IPS DF 6.9 (cell line): ENCODE results near the gene ZNF385B.

Experiments
- DNase-seq: peaks from one replicate; pipeline ENCODE4 v3.0.0-alpha.2; 2013; ENCODE audit warnings: low read depth, low spot score
- H3K27ac ChIP-seq: one replicate; pipeline ENCODE4 v1.5.1; 2013; ENCODE audit warnings: low read length, control low read depth
- H3K27me3 ChIP-seq: 2 replicates; pipeline ENCODE4 v1.6.1; 2013; ENCODE audit warnings: mild to moderate bottlenecking, low read length; ENCODE audit not compliant: control insufficient read depth, insufficient read depth
- H3K36me3 ChIP-seq: 2 replicates; pipeline ENCODE4 v1.6.1; 2013; ENCODE audit warnings: low read length; ENCODE audit not compliant: control insufficient read depth, insufficient read depth
- H3K4me1 ChIP-seq: 2 replicates; pipeline ENCODE4 v1.6.1; 2013; ENCODE audit warnings: low read length; ENCODE audit not compliant: control insufficient read depth, insufficient read depth
- H3K4me3 ChIP-seq: 2 replicates; pipeline ENCODE4 v1.5.1; 2013; ENCODE audit warnings: mild to moderate bottlenecking, low read length
- H3K9me3 ChIP-seq: 2 replicates; pipeline ENCODE4 v1.6.1; 2013; ENCODE audit warnings: low read length, inconsistent platforms; ENCODE audit not compliant: control insufficient read depth, insufficient read depth
- WGBS: extraction: QIAGEN DNeasy Blood & Tissue Kit; methylation state at CpG from one replicate; pipeline ENCODE4 v1.1.7; 2013; ENCODE audit warnings: mixed read lengths, missing lambda C conversion rate; ENCODE audit not compliant: insufficient read length, insufficient coverage; 5-methylcytosine and 5-hydroxymethylcytosine counted together

Gene ZNF385B

DNA sequence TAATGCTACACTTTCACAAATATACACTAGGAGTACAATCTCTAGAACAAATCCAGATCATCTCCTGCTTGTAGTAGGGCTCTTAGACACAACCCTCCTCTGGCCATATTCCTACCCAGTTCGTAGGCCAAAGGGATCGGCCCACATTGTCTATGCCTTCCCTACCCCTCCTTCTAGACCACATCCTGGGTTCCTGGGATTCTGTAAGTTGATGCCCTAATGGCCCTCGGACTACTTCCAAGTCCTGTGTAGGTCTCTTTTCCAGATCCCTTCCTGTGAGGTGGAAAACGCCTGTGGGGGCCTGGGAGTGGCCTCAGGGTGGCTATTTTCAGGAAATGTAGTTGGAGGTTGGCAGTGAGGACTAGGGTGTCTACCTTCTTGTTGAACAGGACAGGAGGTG is 289.7 kb downstream of the ZNF385B start:
- no peak overlapping the region for H3K4me3 ChIP-seq
- H3K27me3 ChIP-seq, result no peaks in the 10 kb centered on the region
- WGBS, result no CpG with 5 or more reads among the region's 4 CpGs
- DNase-seq, result no peak
- no peaks in the 10 kb centered on the region for H3K4me1 ChIP-seq
- no peak overlapping the region for H3K27ac ChIP-seq
- H3K36me3 ChIP-seq, result no peaks in the 10 kb centered on the region
- H3K9me3 ChIP-seq, result no peaks in the 10 kb centered on the region; the same call in 1 of the 2 replicates

GRCh38 chr2:179571252-179571651 is 290.2 kb downstream of the ZNF385B start:
- WGBS, result no CpG with 5 or more reads among the region's 1 CpG

DNA sequence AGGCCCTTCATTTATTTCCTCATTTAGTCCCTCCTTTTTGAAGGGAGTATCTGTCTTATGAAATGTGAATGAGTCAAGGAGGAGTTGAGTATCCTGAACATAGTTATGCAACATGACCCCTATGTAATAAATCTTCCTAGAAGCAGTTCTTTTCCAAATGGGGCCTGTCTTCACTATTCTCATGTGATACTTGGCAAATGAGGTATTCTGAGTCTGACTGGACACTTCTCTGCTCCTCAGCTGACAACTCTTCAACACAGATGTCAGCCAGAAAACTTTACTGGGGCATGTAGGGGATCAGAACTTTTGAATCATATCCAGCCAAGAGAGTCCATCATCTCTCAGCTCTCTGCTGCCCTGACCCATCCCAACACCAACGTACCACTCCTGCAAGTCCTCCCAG is 291.6 kb downstream of the ZNF385B start:
- no CpG with 5 or more reads among the region's 1 CpG for WGBS
- no peaks in the 10 kb centered on the region for H3K36me3 ChIP-seq
- H3K9me3 ChIP-seq, result no peaks in the 10 kb centered on the region
- DNase-seq, result no peak
- no peak overlapping the region for H3K27ac ChIP-seq
- H3K27me3 ChIP-seq, result no peaks in the 10 kb centered on the region
- H3K4me1 ChIP-seq, result no peaks in the 10 kb centered on the region
- no peak overlapping the region for H3K4me3 ChIP-seq

More at GRCh38 chr2:179571252-179571651, 290.2 kb downstream of the ZNF385B start:
- Histone ChIP-seq H3K4me3 (no peak overlapping the region), H3K27me3 (no peaks in the 10 kb centered on the region), H3K9me3 (no peaks in the 10 kb centered on the region), H3K36me3 (no peaks in the 10 kb centered on the region), H3K4me1 (no peaks in the 10 kb centered on the region), H3K27ac (no peak overlapping the region)
- no peak for DNase-seq

- Histone ChIP-seq H3K9me3 (no peaks in the 10 kb centered on the region), H3K27ac (no peak overlapping the region), H3K4me1 (no peaks in the 10 kb centered on the region), H3K36me3 (no peaks in the 10 kb centered on the region), H3K4me3 (no peak overlapping the region), H3K27me3 (no peaks in the 10 kb centered on the region)
- WGBS, result no CpG with 5 or more reads among the region's 2 CpGs
- DNase-seq, result no peak
Measured at GRCh38 chr2:179565807-179566206, 295.6 kb downstream of the ZNF385B start.

DNA sequence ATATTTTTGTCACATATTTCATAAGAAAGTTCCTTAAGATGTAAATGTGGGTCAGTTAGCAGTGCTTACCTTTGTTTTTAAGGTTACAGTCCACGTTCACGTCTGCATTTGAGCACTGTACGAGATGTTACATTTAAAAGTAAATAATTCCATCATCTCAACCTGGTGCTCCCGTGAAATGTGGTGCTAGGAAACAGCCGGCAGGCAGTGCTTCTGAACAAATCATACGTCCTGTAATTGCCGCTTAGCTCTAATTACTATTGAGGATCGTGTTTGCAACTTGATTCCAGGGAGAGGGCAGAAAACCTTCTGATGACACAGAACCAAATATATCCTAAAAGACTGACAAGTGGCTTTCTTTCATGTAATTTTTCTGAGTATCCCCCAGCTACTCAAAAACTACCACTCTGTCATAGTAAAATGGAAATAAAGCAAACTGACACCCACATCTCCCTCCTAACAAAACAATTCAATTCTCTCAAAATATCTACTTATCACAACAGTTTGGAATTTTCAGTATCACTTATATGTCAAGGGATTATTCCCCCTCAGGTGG is 299.0 kb downstream of the ZNF385B start:
- Histone ChIP-seq H3K36me3 (no peaks in the 10 kb centered on the region), H3K9me3 (no peaks in the 10 kb centered on the region), H3K27me3 (no peaks in the 10 kb centered on the region), H3K27ac (no peak overlapping the region), H3K4me1 (no peaks in the 10 kb centered on the region), H3K4me3 (no peak overlapping the region)
- WGBS, result no CpG with 5 or more reads among the region's 8 CpGs
- no peak for DNase-seq

DNA sequence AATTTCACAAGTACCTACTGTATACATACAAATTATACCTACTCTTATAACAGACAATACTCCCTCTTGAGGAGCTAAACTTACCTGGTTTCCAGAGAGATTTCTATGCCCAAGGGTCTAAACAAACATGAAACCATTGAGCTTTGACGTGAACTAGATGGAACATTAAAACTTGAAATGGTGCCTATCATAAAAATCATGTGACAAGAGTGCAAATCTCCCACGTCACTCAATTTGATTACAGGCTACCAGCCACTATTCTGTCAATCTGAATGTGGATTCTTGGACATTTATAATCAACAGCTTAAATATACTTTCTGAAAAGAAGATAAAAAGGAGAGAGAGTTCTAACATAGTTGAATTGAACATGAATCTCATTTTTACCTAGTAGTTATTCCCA is 299.7 kb downstream of the ZNF385B start:
- DNase-seq, result no peak
- Histone ChIP-seq H3K27me3 (no peaks in the 10 kb centered on the region), H3K4me3 (no peak overlapping the region), H3K27ac (no peak overlapping the region), H3K36me3 (no peaks in the 10 kb centered on the region), H3K4me1 (no peaks in the 10 kb centered on the region), H3K9me3 (no peaks in the 10 kb centered on the region)
- no CpG with 5 or more reads among the region's 2 CpGs for WGBS

GRCh38 chr2:179560257-179560735 is 301.1 kb downstream of the ZNF385B start:
- WGBS, result no CpG with 5 or more reads among the region's 1 CpG
- Histone ChIP-seq H3K4me1 (no peaks in the 10 kb centered on the region), H3K27me3 (no peaks in the 10 kb centered on the region), H3K27ac (no peak overlapping the region), H3K36me3 (no peaks in the 10 kb centered on the region), H3K4me3 (no peak overlapping the region), H3K9me3 (no peaks in the 10 kb centered on the region)
- DNase-seq, result no peak

DNA sequence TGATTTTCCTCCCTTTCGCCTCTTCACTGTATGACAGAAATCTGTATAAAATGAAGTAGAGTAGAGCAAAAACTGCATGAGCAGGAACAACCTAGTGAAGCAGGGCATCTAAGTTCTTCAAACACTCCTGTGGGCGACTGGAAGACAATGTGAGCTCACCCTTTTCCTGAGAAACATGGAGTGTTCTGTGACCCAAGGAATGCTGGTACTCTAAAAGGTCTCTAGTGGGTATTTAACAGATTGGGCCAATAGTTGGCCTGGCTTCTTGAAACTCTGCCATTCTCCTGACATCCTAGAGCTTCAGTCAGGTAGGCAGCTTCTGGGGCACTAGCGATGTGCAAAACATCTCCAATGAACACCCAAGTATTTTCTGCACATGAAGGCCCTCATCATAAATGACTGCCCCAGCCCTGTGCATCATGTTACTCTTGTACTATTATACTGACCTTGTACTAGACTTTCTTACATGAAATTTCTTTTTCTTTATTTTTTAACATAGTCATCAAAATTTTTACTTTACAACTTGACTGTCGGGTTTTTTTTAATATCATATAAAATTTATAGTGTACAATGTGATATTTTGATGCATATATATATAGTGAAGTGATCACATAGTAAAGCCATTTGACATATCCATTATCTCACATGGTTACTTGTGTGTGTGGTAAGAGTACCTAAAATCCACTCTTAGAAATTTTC is 302.2 kb downstream of the ZNF385B start:
- Histone ChIP-seq H3K4me1 (no peaks in the 10 kb centered on the region), H3K27me3 (no peaks in the 10 kb centered on the region), H3K27ac (no peak overlapping the region), H3K9me3 (no peaks in the 10 kb centered on the region), H3K4me3 (no peak overlapping the region), H3K36me3 (no peaks in the 10 kb centered on the region)
- no peak for DNase-seq
- WGBS, result no CpG with 5 or more reads among the region's 4 CpGs

GRCh38 chr2:179558010-179558934 is 303.1 kb downstream of the ZNF385B start:
- Histone ChIP-seq H3K9me3 (no peaks in the 10 kb centered on the region), H3K4me1 (no peaks in the 10 kb centered on the region), H3K4me3 (no peak overlapping the region), H3K27me3 (no peaks in the 10 kb centered on the region), H3K36me3 (no peaks in the 10 kb centered on the region), H3K27ac (no peak overlapping the region)
- no peak for DNase-seq
- WGBS, result no CpG with 5 or more reads among the region's 2 CpGs

GRCh38 chr2:179556425-179556824 is 305.0 kb downstream of the ZNF385B start:
- H3K4me3 ChIP-seq, result no peak overlapping the region
- no peaks in the 10 kb centered on the region for H3K4me1 ChIP-seq
- no peak for DNase-seq
- H3K27ac ChIP-seq, result no peak overlapping the region
- WGBS, result no CpG with 5 or more reads among the region's 6 CpGs
- H3K36me3 ChIP-seq, result no peaks in the 10 kb centered on the region
- no peaks in the 10 kb centered on the region for H3K9me3 ChIP-seq
- no peaks in the 10 kb centered on the region for H3K27me3 ChIP-seq
